HFFc6 (cell line): ENCODE data around the gene APRT. TPM values are rescaled to one million over a fixed set of nuclear protein-coding genes. Genes with fewer than 3 reads are reported as not detected.

Experiments used
- DNase-seq: peaks from one replicate; pipeline ENCODE4 v3.0.0-alpha.2; 2018
- H3K27ac Mint-ChIP-seq: 2 replicates; pipeline ENCODE4 v1.8.0; 2020; ENCODE audit warnings: mild to moderate bottlenecking, mixed read lengths
- H3K27me3 Mint-ChIP-seq: 2 replicates; pipeline ENCODE4 v1.8.0; 2021; ENCODE audit warnings: mild to moderate bottlenecking, moderate library complexity, mixed read lengths; ENCODE audit not compliant: insufficient read depth
- H3K36me3 Mint-ChIP-seq: 2 replicates; pipeline ENCODE4 v1.8.0; 2021; ENCODE audit warnings: low read depth, mixed read lengths
- H3K4me1 Mint-ChIP-seq: 2 replicates; pipeline ENCODE4 v1.8.0; 2020; ENCODE audit warnings: low read depth, mixed read lengths
- H3K4me3 Mint-ChIP-seq: 2 replicates; pipeline ENCODE4 v1.8.0; 2020; ENCODE audit warnings: mild to moderate bottlenecking, moderate library complexity, mixed read lengths
- H3K9me3 Mint-ChIP-seq: 2 replicates; pipeline ENCODE4 v1.8.0; 2020; ENCODE audit warnings: mild to moderate bottlenecking, mixed read lengths
- total RNA-seq, 6 experiments: library from RNA; stranded (reverse); fragmentation: NEBNext Ultra II Directional; extraction: Animal tissue kit (Norgen Biotek cat#: 25700); gene quantifications; 2 replicates in 1 of 6; 3 replicates in 5 of 6; pipeline ENCODE4 v1.2.3, GENCODE V29; 2021
- TF ChIP-seq, protein P1 (sequence below): fragments of 200-600 bp; sonication (generic); IDR thresholded peaks from 2 replicates; pipeline ENCODE4 v1.5.0; 2021; ENCODE audit warnings: antibody characterized with exemption, mild to moderate bottlenecking

APRT gene
- total RNA-seq, 6 experiments from 2014 or later: 123 to 163 (median 130) TPM

DNA sequence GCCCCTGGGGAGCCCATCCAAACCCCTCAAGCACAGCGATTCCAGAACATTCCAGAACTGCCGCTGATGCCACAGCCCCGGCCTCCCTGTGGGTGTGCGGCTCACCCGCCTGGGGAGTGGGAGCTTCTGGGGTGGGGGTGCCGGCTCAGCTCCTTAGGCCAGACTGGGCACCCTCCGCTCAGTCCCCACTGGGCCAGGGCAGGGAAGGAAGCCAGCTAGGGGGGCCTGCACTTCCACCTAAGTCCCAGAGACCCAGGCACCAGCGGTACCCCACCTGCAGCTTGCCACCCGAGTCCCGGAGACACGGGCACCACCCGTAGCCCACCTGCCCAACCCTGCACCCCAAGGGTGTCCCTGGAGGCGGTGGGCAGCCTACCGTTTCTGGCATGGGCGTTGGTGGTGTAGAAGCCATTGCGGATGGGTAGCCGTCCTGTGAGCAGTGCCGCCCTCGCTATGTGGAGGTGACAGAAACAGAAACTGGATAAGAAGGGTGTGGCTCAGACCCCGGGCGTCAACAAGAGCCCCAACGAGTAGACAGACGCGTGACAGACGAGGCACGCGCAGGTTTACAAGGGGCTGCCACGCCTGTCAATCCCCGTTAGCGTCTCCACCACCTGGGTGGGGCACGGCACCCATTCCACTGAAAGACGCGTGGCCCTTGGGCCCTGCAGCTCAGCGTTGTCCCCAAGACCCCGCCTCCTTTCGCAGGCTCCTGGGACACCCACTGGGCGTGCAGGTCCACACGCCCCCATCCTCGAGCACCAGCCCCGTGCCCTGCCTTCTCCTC, 30.0 kb upstream of the APRT start:
- H3K9me3 Mint-ChIP-seq: no peaks in the 10 kb centered on the region

DNA sequence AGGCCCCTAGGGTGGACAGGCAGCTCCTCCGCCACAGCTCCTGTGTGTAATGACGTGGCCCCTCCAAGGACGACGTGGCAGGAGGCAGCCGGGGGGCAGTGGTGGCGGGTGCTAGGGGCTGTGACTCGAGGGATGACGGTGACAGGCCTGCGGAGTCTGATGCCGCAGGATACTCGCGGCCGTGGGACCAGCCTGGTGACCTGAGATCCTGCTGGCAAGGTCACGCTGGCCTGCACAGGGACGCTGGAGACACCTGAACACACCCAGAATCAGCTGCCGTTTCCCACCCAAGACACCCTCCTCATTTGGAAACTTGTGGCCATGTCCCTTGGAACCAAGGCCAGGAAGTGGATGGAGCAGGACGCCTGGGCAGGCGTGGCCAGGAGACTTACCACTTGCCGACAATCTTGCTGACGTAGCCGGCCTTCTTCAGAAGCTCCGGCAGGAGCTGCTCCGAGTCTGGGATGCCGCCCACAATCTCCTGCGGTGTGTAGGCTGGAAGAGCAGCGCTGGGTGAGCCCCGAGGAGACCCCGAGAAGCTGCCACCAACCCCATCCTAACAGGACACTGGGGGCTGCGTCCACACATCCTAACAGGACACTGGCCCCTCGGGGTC, 29.0 kb upstream of the APRT start:
- Mint-ChIP-seq H3K4me1 (no peaks in the 10 kb centered on the region), H3K27me3 (no peaks in the 10 kb centered on the region; the same call in none of the 2 replicates), H3K36me3 (no peaks in the 10 kb centered on the region), H3K4me3 (no peak overlapping the region), H3K27ac (no peak overlapping the region), H3K9me3 (no peaks in the 10 kb centered on the region)
- TF ChIP-seq, protein P1, sequence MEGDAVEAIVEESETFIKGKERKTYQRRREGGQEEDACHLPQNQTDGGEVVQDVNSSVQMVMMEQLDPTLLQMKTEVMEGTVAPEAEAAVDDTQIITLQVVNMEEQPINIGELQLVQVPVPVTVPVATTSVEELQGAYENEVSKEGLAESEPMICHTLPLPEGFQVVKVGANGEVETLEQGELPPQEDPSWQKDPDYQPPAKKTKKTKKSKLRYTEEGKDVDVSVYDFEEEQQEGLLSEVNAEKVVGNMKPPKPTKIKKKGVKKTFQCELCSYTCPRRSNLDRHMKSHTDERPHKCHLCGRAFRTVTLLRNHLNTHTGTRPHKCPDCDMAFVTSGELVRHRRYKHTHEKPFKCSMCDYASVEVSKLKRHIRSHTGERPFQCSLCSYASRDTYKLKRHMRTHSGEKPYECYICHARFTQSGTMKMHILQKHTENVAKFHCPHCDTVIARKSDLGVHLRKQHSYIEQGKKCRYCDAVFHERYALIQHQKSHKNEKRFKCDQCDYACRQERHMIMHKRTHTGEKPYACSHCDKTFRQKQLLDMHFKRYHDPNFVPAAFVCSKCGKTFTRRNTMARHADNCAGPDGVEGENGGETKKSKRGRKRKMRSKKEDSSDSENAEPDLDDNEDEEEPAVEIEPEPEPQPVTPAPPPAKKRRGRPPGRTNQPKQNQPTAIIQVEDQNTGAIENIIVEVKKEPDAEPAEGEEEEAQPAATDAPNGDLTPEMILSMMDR: no peak
- DNase-seq: no peak

More for the DNA sequence above, 30.0 kb upstream of the APRT start:
- no peak overlapping the region for H3K4me3 Mint-ChIP-seq
- H3K4me1 Mint-ChIP-seq: no peaks in the 10 kb centered on the region
- H3K27me3 Mint-ChIP-seq: no peaks in the 10 kb centered on the region; the same call in none of the 2 replicates
- no peak for DNase-seq
- no peaks in the 10 kb centered on the region for H3K36me3 Mint-ChIP-seq
- no peak overlapping the region for H3K27ac Mint-ChIP-seq
- TF ChIP-seq, protein P1: no peak

DNA sequence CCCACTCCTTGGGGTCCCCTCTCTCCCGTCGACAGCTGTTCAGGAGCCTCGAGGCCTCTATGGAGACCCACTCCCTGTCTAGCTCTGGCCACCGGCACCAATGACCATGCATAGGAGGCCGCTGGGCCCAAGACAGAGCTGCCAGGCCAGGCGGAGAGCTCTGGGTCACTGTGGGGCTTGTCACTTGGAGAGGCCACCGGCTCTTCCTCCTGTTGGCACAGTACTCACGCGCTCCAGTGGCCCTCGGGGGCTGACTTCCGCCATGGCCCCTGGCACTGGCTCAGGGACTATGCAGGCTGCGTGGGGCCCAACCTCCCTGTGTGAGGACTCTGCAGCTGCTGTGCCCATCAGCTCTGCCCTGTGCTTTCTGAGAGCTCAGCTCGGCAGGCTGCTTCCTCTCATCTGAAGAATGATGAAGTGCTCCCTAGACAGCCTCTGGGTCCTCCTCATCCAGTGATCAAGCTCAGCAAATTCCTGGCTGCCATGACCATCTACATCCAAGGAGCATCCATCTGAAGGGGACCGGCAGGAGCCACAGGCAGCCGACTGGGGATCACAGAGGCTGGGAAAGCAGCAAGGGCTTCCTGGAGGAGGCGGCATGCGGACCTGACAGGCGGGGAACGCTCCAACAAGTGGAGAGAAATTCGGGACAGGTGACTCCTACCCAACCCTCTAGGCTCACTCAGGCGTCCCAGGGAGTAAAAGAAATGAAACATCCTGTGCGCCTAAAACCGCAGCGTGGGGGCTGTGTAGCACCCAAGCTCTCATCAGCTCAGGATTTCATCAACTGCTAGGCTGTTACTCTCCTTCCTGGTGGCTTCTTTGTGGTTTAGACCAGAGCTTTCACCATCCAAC, 28.2 kb upstream of the APRT start:
- DNase-seq: no peak
- no peaks in the 10 kb centered on the region; the same call in none of the 2 replicates for H3K27me3 Mint-ChIP-seq
- H3K27ac Mint-ChIP-seq: no peak overlapping the region
- H3K4me1 Mint-ChIP-seq: no peaks in the 10 kb centered on the region
- H3K36me3 Mint-ChIP-seq: no peaks in the 10 kb centered on the region
- H3K9me3 Mint-ChIP-seq: no peaks in the 10 kb centered on the region
- TF ChIP-seq, protein P1: no peak
- H3K4me3 Mint-ChIP-seq: no peak overlapping the region

DNA sequence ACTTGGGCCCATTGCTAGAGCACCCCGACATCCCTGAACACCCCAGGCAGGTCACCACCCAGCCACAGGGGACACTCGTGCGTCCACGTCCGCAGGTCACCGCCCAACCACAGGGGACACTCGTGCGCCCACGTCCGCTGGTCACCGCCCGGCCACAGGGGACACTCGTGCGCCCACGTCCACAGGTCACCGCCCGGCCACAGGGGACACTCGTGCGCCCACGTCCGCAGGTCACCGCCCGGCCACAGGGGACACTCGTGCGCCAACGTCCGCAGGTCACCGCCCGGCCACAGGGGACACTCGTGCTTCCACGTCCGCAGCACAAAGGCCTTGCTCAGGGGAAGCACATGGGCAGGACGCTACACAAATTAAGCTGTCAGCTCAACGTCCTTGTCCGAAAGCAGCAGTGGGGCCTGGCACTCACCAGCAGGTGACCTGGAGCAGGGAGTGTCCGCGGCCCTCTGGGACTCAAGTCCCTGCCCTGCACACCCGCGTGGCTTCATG, 27.4 kb upstream of the APRT start:
- Mint-ChIP-seq H3K4me1 (no peaks in the 10 kb centered on the region), H3K4me3 (no peak overlapping the region), H3K9me3 (no peaks in the 10 kb centered on the region), H3K27me3 (no peaks in the 10 kb centered on the region; the same call in none of the 2 replicates), H3K36me3 (no peaks in the 10 kb centered on the region), H3K27ac (no peak overlapping the region)
- TF ChIP-seq, protein P1: peak; percentile 39; the same call in 1 of the 2 replicates
- DNase-seq: no peak

DNA sequence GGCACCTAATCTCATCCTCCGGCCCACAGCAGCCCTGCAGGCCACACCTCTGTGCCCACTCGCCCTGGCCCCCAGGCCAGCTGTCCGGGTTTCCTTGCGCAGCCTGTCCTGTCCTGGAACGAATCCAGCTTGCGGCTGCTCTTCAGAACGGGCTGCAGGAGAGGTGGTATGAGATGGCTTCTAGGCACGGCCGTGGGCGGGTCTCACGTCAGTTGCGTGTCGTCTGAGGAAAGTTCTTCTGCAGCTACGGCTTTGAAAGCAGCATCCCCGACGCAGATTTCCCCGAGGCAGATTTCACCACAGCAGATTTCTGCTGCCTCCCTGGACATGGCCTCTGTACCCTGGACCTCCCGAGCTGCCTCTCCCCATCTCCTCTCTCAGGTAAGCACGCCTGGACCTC, 26.8 kb upstream of the APRT start:
- H3K4me3 Mint-ChIP-seq: no peak overlapping the region
- H3K27me3 Mint-ChIP-seq: no peaks in the 10 kb centered on the region; the same call in none of the 2 replicates
- TF ChIP-seq, protein P1: no peak
- no peak for DNase-seq
- no peaks in the 10 kb centered on the region for H3K4me1 Mint-ChIP-seq
- H3K9me3 Mint-ChIP-seq: no peaks in the 10 kb centered on the region
- no peak overlapping the region for H3K27ac Mint-ChIP-seq
- no peaks in the 10 kb centered on the region for H3K36me3 Mint-ChIP-seq
